ENCODE results near the gene DNAH10. TPM values are rescaled to one million over a fixed set of nuclear protein-coding genes. Genes with fewer than 3 reads are reported as not detected.

DNAH10 gene
- polyA plus RNA-seq, 4 donors, result 4.1 to 7.3 (median 5.3) TPM

DNA sequence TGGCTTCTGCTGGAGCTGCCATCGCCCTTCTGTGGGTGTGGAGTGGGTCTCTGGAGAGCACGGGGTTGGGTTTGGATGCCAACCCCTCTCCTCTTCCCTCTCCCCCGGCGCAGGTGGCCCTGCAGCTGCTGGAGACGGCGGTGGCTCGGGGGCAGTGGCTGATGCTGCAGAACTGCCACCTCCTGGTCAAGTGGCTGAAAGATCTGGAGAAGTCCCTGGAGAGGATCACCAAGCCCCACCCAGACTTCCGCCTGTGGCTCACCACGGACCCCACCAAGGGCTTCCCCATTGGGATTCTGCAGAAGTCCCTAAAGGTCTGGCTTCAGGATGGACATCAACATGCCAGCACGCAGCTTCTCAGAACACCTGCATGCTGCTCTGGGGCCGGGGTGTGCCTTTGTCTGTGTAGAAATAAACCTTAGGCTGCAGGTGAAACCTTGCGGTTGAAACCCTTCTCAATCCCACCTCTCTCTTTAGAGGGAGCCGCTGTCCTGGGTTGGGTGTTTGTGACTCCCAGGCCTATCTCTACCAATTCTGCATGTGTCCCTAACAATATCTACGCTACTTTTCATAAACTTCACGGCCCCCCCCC, 166.3 kb downstream of the DNAH10 start:
- DNase-seq (ENCODE audit: low read depth in 4 of 4, low spot score in 2 of 4), result no peak

DNA sequence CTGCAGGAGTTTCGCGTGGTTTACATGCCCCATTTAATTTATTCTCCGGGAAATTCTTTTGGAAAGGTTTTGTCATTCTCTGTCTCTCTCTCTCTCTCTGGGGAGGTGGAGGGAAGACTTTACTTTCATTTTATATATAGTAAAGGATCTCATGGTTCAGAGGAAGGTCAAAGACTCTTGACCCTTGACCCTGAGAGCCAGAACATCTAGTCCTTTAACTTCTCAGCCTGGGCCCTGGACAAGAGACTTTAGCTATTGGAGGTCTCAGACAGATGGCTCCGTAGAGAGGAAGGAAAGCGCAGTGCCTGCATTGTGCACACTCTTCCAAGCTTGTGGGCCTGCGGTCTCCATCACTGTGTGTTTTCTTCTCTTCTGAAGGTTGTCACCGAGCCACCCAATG, 166.8 kb downstream of the DNAH10 start:
- no peak for DNase-seq (ENCODE audit: low read depth in 4 of 4, low spot score in 2 of 4)

DNA sequence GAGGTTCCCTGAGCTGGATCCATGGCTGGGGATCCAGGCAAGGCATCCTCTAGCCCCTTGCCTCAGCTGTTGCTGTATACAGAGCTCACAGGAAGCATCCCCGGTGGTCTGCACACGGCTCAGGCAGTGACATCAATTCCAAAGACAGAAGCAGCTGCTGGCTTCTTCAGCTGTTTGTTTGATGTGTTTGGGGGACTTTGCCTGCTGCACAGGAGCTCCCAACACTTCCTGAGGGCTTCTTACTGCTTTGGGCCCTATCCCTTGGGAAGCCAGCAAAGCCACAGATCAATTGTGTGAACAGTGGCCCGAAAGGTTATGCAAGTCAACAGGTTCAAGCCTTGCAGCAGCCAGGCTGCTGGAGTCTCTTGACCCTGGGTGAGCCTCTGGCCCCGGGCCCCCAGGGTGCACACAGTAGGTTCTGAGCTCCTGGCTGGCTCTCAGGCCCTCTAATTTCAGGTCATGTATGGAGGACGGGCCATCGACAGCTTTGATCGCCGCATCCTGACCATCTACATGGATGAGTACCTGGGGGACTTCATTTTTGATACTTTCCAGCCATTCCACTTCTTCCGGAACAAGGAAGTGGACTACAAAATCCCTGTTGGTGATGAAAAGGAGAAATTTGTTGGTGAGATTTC, 168.0 kb downstream of the DNAH10 start:
- DNase-seq (ENCODE audit: low read depth in 4 of 4, low spot score in 2 of 4), result no peak

DNA sequence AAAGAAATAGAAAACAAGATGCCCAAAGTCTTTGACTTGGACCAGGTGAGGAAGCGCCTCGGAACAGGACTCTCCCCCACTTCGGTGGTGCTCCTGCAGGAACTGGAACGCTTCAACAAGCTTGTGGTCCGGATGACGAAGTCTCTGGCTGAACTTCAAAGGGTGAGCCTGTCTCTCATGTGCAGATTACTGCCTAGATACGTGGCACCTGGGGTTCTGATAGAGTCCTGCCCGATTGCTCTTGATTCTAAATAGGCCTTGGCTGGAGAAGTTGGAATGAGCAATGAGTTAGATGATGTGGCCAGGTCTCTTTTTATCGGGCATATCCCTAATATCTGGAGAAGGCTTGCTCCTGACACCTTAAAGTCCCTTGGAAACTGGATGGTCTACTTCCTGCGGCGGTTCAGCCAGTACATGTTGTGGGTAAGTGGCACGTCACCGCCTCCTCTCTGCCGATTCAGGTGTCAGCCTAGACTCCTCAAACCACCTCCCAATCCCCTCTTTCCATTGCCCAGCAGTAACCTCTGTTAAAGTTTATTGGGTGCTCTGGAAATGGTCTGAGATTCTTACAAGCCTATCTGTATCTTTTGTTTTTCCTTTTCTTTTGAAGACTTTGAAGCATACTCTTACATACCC, 169.7 kb downstream of the DNAH10 start:
- DNase-seq (ENCODE audit: low read depth in 4 of 4, low spot score in 2 of 4), result no peak

DNA sequence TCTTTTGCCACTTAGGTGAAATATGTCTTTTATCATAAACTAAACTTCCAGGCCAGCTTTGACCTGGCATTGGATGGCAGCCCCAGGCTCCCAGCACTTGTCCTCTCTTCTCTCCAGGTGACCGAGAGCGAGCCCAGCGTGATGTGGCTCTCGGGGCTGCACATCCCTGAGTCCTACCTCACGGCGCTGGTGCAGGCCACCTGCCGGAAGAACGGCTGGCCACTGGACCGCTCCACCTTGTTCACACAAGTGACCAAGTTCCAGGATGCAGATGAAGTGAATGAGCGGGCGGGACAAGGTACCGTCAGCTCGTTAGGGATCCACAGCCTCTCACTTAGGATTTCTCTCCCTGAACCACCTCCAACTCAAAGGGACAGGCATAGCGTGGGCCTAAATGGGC, 171.1 kb downstream of the DNAH10 start:
- DNase-seq (ENCODE audit: low read depth in 4 of 4, low spot score in 2 of 4), result no peak

DNA sequence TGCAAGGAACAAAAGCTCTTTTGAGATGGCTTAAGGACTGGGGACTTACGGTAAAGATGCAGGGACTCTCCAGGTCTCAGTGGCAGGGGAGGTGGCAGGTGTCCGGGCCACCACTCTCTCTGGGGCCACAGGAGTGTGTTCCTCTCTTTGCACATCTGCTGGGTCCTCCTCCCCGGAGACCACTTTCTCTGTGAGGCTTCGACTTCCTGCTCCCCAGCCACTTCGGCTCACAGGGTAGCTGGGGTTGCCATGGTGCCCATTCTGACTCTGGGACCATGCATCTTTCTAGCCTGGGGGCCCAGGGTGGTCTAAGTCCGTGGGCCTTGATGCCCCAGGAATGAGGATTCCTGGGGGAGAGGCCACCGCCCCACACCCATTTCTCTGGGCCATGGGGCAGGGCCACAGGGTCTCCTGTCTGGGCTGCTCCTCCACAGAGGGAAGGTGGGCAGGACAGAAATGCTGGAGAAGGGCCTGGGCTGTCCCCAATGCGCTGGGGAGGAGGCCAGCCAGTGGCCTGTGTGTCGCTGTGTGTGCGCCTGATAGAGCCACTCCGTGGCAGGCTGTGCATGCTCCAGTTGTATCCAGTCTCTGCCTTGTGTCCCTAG, 172.0 kb downstream of the DNAH10 start:
- no peak for DNase-seq (ENCODE audit: low read depth in 4 of 4, low spot score in 2 of 4)

DNA sequence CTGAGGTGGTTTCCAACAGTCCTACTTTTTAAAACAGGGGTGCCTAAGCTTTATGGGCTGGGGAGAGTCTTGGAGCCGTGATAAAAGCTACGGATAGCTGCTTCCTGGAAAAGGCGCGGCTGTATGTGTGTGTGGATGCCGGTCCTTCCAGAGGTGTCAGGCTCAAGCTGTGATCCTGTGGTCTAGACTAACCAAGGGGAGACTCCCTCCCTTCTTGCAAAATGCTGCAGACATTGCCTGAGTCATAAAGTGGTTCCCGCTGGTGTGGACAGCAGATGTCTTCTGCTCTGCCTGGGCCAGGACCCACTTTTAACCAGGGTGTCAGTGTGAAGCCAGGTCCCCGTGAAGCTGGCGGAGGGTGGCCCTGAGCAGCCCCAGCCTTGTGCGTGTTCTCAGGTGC, 172.7 kb downstream of the DNAH10 start:
- no peak for DNase-seq (ENCODE audit: low read depth in 4 of 4, low spot score in 2 of 4)

DNA sequence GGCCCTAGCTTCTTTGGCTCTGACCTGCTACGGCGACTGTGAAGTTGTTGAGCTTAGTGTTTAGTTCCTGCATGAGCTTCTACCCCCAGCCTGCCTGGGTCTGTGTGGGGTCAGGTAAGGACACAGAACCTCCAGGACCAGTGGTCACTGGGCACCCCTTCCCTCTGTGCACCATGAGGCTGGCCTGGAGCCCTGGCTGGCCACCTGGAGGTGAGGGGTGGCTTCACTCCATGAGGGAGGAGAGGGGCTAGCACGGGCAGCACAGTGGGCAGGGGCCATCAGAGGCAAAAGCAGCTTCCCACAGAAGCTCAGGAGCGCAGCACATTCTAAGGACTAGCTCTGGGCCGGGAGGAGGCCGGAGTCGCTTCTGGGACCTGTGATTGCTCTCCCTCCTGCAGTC, 173.9 kb downstream of the DNAH10 start:
- no peak for DNase-seq (ENCODE audit: low read depth in 4 of 4, low spot score in 2 of 4)

DNA sequence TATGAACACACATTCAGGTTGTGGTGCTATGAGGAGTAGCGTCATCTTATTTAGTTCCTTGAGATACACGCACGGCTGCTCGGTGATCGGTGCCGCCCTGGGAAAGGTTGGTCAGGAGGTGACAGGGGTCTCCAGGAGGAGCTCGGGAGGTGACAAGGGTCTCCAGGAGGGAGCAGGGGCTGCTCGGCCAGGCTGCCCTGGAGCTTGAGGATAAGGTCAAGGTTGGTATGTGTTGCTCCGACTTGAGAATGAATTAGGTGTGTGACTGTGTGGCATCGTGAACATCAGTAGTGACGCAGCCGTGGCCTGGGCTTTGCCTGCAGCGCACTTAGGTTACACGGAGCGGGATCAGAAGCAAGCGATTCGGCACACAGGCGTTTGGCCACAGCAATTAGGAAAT, 174.4 kb downstream of the DNAH10 start:
- no peak for DNase-seq (ENCODE audit: low read depth in 4 of 4, low spot score in 2 of 4)

DNA sequence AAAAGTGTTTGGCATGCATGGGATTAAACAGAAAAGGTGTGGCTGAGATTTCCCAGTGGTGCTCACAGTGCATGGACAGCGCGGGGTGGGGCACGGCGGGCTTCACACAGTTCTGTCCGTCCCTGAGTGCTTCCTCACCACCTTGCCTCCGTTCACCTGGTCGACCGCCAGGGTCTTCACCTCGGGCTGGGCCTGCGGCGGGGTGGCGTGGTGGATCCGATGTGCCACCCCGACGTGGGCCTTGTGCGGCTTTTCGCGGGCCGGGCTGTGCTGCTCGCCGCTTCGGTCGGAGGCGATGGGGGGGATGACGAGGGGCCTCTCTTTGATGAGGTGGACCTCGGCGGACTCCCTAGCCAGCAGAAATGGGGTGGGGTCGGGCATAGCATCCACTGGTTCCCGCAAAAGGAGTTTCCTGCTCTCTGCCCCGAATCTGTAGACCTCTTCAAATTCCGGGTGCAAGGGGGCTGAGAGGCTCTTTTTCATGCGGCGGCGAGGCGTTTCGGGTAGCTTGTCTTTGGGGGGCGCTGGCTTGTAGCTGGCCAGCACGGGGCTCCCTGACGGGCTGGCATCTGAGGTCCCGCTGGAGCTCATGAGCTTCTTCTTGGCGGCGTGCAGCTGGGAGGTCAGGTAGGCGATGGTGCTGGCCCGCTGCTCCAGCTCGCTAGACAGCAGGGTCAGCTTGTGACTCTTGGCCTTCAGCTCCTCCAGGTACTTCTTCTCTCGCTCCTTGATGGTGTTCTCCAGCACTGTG, 175.0 kb downstream of the DNAH10 start:
- no peak for DNase-seq (ENCODE audit: low read depth in 4 of 4, low spot score in 2 of 4)

DNA sequence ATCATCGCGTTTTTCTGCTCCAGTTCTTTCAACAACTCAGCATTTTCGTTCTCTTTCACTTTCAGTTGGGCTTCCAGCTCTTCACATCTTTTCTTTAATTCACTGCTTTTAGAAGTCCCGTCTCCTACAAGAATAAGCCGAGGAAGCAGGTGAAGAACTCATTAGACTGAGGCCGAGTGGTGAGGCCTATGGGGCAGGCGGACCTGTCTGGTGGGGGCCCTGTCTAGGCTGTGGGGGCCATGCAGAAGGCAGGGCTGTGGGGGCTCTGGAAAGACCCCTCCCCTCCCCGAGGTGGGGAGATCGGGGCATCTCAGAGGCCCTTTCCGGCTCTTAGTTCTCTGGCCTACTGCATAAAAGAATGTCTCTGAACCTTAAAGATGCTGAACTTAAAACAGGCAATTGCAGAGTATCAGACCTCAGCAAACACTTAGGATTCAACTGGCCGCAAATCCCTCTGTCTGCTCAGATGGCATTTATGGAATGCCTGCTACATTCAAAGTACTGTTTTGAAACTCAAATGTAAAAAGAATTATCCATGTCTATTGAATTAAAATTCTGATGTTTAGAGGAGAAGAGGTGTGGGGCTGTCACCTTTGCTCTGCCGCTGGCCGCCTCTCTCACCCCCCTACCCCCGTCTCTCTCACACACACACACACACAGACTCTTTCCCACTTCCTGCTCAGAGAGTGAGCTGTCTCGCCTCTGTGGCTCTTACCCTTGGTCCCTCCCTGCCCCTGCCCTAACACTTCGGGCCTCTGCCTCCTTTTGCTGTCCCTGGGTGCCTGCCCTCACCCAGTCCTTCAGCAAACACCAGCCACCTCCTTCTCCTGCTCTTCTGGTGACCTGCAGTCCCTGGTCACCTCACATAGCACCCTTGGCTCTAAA, 175.8 kb downstream of the DNAH10 start:
- no peak for DNase-seq (ENCODE audit: low read depth in 4 of 4, low spot score in 2 of 4)

DNA sequence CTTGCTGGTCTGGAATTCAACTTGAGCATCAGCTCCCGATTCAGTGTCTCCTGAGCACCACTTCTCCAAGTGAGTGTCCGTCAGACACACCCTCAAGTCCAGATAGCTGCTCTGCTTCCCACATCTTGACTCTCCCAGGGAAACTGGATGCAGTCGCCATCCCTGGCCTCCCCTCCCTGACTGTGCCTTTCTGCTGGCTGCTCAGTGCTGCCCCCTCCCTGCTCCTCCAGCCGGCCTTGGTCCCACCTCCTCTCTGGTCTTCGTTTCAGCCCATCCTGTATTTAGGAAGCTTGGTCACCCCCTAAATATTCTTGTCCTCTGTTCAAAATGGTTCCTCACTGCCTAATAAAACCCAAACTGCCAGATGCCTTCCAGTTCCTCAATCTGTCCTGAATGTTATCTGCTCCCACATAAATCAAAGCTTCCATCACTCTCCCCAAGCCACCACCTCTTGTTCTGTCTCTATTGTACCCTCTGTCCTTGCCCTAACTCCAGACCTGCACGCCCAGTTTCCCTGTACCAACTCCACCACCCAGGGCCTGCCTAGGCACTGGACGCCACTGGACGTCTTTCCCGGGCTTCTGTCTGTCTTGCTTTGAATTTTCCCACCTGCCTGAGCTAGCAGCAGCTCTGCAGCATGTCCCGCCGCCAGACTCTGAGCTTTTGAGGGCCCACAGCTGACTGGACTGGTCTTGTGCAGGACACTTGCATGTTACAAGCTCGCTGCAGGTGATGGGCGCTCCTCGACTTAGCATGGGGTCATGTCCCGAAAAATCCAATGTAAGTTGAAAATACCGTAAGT, 176.8 kb downstream of the DNAH10 start:
- DNase-seq (ENCODE audit: low read depth in 4 of 4, low spot score in 2 of 4), result no peak

DNA sequence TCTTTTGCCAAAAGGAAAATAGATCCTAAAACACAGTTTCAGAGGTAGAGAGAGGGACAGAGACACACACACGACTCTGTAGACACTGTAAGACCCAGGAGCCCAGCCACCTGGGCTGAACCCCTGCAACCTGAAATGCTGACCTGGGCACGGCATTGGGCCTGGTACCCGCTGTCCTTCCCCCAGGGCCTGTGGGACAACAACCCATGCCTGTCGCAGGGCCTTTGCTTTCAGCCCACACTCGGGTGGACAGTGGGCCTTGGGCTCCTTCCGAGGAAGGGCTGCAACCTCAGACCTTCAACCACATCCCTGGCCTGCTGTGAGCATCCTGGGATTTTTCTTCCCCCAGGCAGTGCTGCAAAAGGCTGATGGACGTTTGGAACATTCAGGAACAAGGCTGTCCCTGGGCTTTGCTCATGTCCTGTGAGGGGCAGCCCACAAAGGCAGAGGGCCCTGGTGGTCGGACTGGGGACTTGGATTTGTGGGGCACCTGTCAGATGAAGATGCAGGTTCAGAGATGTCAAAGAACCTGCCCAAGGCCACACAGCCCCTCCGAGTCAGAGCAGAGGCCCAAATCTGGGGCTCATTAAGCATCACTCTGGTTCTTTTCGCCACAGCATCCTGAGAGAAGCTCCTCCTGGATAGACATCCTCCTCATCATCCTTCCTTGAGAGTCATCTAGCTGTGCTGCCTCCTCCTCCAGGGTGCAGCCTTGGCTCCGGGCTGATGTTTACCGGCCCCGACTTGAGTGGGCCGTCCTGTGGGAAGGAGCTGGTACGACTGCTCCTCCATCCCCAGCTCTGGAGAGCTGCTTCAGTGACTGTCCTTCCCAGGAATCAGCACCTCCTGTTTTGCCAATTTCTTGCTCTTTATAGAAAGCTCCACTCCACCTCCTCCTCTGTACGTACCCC, 177.9 kb downstream of the DNAH10 start:
- DNase-seq (ENCODE audit: low read depth in 4 of 4, low spot score in 2 of 4), result no peak

DNA sequence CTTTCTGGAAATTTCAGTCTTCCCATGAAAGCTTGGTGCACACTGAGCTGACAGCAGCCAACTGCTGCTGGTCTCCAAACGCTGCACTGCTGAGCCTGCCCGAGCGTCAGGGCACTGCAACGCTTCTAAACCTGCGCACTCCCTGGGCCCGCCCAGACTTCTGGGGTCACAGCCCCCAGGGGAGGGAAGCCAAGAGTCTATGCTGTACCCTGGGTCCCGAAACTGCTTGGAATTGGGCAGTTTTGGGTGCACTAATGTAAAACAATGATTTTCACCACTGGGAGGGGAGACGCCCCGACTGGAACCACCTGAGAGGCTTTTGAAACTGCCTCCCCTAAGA, 178.5 kb downstream of the DNAH10 start:
- DNase-seq (ENCODE audit: low read depth in 4 of 4, low spot score in 2 of 4), result no peak

DNA sequence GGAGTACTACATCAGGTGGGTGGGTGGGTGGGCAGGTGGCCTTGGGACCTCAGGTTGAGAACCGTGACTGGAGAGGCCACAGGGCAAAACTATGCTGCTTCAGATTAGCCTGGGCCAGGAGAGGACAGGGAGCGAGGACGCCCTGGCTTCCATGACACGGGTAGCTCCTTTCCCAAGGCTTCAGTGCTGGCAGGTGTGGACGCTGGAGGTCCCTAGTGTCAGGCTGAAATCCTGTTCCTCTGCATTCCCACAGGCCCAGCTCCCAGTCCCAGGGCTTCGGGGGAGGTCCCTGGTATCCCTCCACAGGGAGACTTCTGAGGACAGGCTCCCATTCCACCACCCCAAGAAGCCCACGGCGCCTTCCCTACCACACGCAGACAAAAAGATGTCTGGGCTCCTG, 178.9 kb downstream of the DNAH10 start:
- no peak for DNase-seq (ENCODE audit: low read depth in 4 of 4, low spot score in 2 of 4)

DNA sequence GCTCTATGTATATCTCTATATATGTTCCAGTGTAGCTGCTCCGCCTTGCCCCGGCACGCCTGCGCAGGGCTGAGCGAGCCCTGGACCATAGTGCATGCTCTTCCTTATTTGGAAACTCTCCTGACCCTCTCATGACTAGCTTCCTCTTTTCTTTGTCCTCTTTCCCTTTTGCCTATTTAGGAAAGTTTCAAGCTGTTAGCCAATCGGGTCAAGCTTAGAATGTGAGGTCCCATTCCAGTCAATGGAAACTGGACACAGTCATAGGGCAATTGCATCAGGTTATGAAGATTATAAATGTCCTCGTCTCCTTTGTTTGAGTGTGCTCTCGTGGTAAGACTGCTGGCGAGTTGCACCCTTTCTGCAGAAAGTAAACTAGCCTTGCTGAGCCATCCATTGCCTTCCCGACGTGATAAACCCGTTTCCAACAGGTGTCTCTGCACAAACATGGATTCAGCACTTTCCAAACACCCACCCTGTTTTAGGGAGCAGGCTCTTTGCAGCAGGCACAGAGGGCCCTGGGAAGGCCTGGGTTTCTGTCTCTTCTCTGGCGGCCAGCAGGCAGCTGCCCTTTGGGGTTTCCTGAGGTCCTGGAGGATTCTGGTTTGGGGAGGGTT, 179.6 kb downstream of the DNAH10 start:
- no peak for DNase-seq (ENCODE audit: low read depth in 4 of 4, low spot score in 2 of 4)

DNA sequence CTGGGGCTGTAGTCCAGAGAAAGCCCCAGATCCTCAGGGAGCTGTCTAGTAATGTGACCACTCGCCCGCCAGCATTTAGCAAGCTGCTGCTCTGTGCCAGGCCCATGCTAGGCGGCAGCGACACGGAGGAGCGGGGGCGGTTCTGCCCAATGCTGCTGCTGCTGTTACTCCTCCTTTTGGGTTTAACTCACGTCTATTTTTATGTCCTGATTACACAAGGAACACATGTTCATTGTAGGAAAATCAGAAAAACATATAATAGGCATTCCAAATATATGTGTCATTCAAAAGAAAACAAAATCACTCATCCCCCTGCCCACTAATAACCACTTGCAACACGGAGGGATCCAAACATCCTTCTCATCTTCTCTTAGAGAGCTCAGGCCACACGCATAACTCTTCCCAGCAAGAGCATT, 180.1 kb downstream of the DNAH10 start:
- DNase-seq (ENCODE audit: low read depth in 4 of 4, low spot score in 2 of 4), result no peak
